ENCODE results near the gene KIF11. TPM values are rescaled to one million over a fixed set of nuclear protein-coding genes. Genes with fewer than 3 reads are reported as not detected.

KIF11 gene
- total and polyA plus RNA-seq, 2 of the 13 experiments (the other 11 are each of a cell fraction or from before 2014, with no cell fraction given) = 8.7 to 38.4 TPM

GRCh38 chr10:92573798-92574547, 19.0 kb upstream of the KIF11 start, which contains the start of gene IDE (continued):
- TF ChIP-seq TFAP4 (IDR thresholded peaks at IDR 0.05; ENCODE audit: borderline replicate concordance, low read depth) = peak; percentile 22; the same call in 1 of the 2 replicates
- TF ChIP-seq ZNF546 (CRISPR knock-in tag; conservative IDR thresholded peaks at IDR 0.05) = no peak; the same call in 1 of the 2 replicates
- peak; percentile 83 for TF ChIP-seq SRSF1 (optimal IDR thresholded peaks at IDR 0.05; ENCODE audit: low read depth, low read length)
- TF ChIP-seq THAP8 (CRISPR knock-in tag; IDR thresholded peaks at IDR 0.05; ENCODE audit: borderline replicate concordance) = peak; percentile 72; the same call in 1 of the 2 replicates
- peak; percentile 65; the same call in 1 of the 2 replicates for TF ChIP-seq ZNF678 (CRISPR knock-in tag; IDR thresholded peaks at IDR 0.05)
- no peak for TF ChIP-seq ZFP36L1 (CRISPR knock-in tag; IDR thresholded peaks at IDR 0.05)
- TF ChIP-seq ERF (CRISPR knock-in tag; IDR thresholded peaks at IDR 0.05) = peak; percentile 66
- peak; percentile 78; the same call in 1 of the 2 replicates for TF ChIP-seq ZNF234 (CRISPR knock-in tag; conservative IDR thresholded peaks at IDR 0.05)
- TF ChIP-seq ZNF607 (CRISPR knock-in tag; IDR thresholded peaks at IDR 0.05; ENCODE audit: borderline replicate concordance) = peak; percentile 89; the same call in 1 of the 2 replicates
- peak; percentile 35; the same call in 1 of the 2 replicates for TF ChIP-seq HINFP (CRISPR knock-in tag; IDR thresholded peaks at IDR 0.05; ENCODE audit: low read depth)
- peak; percentile 87; the same call in 1 of the 2 replicates for TF ChIP-seq ZNF343 (CRISPR knock-in tag; IDR thresholded peaks at IDR 0.05)
- TF ChIP-seq SPEN (CRISPR knock-in tag; IDR thresholded peaks at IDR 0.05; ENCODE audit: low read depth) = peak; percentile 42; the same call in 1 of the 2 replicates
- TF ChIP-seq SALL2 (CRISPR knock-in tag; IDR thresholded peaks at IDR 0.05) = peak; percentile 80
- no peak for TF ChIP-seq ZNF354B (CRISPR knock-in tag; IDR thresholded peaks at IDR 0.05)
- TF ChIP-seq ZNF615 (CRISPR knock-in tag; IDR thresholded peaks at IDR 0.05; ENCODE audit: borderline replicate concordance) = no peak
- 0 out of 2 replicates have a peak, but pooled peaks have one; percentile 5 for TF ChIP-seq MXD3 (CRISPR knock-in tag; IDR thresholded peaks at IDR 0.05)
- 0 out of 2 replicates have a peak, but pooled peaks have one; percentile 57 for TF ChIP-seq ZNF878 (CRISPR knock-in tag; IDR thresholded peaks at IDR 0.05)
- TF ChIP-seq RNF219 (CRISPR knock-in tag; IDR thresholded peaks at IDR 0.05) = peak; percentile 75; the same call in 1 of the 2 replicates
- TF ChIP-seq KDM6A (CRISPR knock-in tag; IDR thresholded peaks at IDR 0.05; ENCODE audit: low read depth) = no peak
- no peak for TF ChIP-seq ZNF569 (CRISPR knock-in tag; IDR thresholded peaks at IDR 0.05; ENCODE audit: borderline replicate concordance)

Measured in HepG2 (cell line).